ENCODE results near the gene LHFPL6. TPM values are rescaled to one million over a fixed set of nuclear protein-coding genes. Genes with fewer than 3 reads are reported as not detected.

LHFPL6 gene
- total RNA-seq, 4 donors from 2014 or later = 40.2 to 77.5 (median 66.6) TPM

DNA sequence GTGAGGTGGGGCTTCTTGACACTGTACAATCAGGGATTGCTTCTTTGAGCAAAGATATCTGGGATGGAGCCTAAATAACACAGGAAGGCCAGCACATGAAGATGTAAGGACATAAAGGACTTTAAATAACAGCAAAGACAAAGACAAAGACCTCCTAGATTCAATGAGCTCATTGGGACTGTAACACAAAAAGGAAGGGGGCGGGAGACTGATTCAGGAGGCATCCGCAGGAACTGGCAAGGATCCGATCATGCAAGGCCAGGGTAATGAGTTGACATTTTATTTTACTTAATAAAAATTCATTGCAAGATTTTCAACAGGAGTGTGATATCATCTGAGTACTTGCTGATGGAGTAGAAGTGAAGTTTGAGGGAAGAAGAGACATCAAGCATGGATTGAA is 121.5 kb downstream of the LHFPL6 start:
- WGBS, 2 donors (ENCODE audit: low coverage in 1 of 2) = 68 to 69% methylated on average over 3 of the region's 3 CpGs
- H3K27me3 ChIP-seq = no peaks in the 10 kb centered on the region
- H3K9me3 ChIP-seq = no peaks in the 10 kb centered on the region
- ATAC-seq = no peak
- no peak overlapping the region for H3K4me3 ChIP-seq
- H3K36me3 ChIP-seq = no peaks in the 10 kb centered on the region
- no peak overlapping the region for H3K27ac ChIP-seq
- TF ChIP-seq CTCF (IDR thresholded peaks at IDR 0.05) (no peak), POLR2A (IDR thresholded peaks at IDR 0.05) (no peak), EP300 (IDR thresholded peaks at IDR 0.05) (no peak), POLR2AphosphoS5 (IDR thresholded peaks at IDR 0.05) (no peak)
- peaks cover 2 to 20% (median 3%) of the 10 kb centered on the region in 3 donors for H3K4me1 ChIP-seq

GRCh38 chr13:39474600-39474999 is 128.4 kb downstream of the LHFPL6 start:
- Histone ChIP-seq H3K4me3 (no peak overlapping the region), H3K27ac (no peak overlapping the region), H3K9me3 (no peaks in the 10 kb centered on the region), H3K4me1 (peaks cover 2 to 20% (median 3%) of the 10 kb centered on the region in 3 donors), H3K27me3 (no peaks in the 10 kb centered on the region), H3K36me3 (no peaks in the 10 kb centered on the region)
- 71 to 77% methylated on average over 2 of the region's 2 CpGs for WGBS, 2 donors (ENCODE audit: low coverage in 1 of 2)
- no peak for TF ChIP-seq POLR2A (IDR thresholded peaks at IDR 0.05)
- TF ChIP-seq CTCF (IDR thresholded peaks at IDR 0.05) = no peak
- TF ChIP-seq POLR2AphosphoS5 (IDR thresholded peaks at IDR 0.05) = no peak
- TF ChIP-seq EP300 (IDR thresholded peaks at IDR 0.05) = no peak
- ATAC-seq = no peak

- Histone ChIP-seq H3K36me3 (no peaks in the 10 kb centered on the region), H3K27me3 (no peaks in the 10 kb centered on the region), H3K9me3 (no peaks in the 10 kb centered on the region), H3K4me3 (no peak overlapping the region), H3K4me1 (no peaks in the 10 kb centered on the region), H3K27ac (no peak overlapping the region)
- no peak for ATAC-seq
- WGBS, 2 donors (ENCODE audit: low coverage in 1 of 2) = 86 to 93% methylated on average over 3 of the region's 3 CpGs
- no peak for TF ChIP-seq POLR2AphosphoS5 (IDR thresholded peaks at IDR 0.05)
- TF ChIP-seq POLR2A (IDR thresholded peaks at IDR 0.05) = no peak
- TF ChIP-seq CTCF (IDR thresholded peaks at IDR 0.05) = no peak
- TF ChIP-seq EP300 (IDR thresholded peaks at IDR 0.05) = no peak
Measured at GRCh38 chr13:39469676-39470075, 133.3 kb downstream of the LHFPL6 start.

DNA sequence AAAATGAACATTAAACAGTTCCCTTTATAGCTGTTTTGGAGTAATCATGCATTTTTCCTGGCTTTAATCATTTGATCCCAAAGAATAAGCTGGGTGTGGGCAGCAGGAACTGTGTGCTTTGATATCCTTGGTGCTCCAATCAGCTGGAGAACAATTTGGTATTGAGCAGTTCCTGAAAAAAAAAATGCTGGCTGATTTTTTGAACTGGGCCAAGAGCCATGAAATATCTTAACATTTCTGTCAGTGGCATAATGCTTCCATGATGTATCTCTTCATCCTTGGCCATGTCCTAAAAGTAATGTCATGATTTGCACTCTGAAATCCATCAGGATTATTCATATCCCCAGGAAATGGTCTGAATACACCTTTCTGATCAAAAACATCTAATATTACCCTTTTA is 134.7 kb downstream of the LHFPL6 start:
- TF ChIP-seq CTCF (IDR thresholded peaks at IDR 0.05) = no peak
- H3K27me3 ChIP-seq = no peaks in the 10 kb centered on the region
- no peak overlapping the region for H3K4me3 ChIP-seq
- no peak for ATAC-seq
- no peaks in the 10 kb centered on the region for H3K4me1 ChIP-seq
- H3K27ac ChIP-seq = no peak overlapping the region
- H3K36me3 ChIP-seq = no peaks in the 10 kb centered on the region
- no peaks in the 10 kb centered on the region for H3K9me3 ChIP-seq

DNA sequence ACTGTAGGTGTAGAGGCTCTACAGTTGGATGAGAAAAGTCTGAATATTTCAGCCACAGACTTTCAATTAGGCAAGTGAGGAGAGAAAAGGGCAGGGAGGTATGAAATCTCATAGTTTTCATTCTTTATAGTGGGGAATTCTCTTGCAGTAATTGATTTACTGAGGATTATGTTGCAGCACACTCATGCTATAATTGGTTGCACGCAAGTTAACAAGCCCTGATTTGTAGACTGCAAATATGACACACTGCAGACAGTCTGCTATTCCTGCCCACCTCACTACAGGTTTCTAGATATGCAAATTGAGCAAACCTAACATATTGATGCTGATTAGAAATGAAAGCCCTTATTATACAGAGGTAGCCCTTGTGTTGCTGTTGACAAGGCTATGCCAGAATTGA is 139.4 kb downstream of the LHFPL6 start:
- H3K9me3 ChIP-seq = no peaks in the 10 kb centered on the region
- no peaks in the 10 kb centered on the region for H3K36me3 ChIP-seq
- TF ChIP-seq CTCF (IDR thresholded peaks at IDR 0.05) = no peak
- TF ChIP-seq POLR2A (IDR thresholded peaks at IDR 0.05) = no peak
- TF ChIP-seq EP300 (IDR thresholded peaks at IDR 0.05) = no peak
- no peak for TF ChIP-seq POLR2AphosphoS5 (IDR thresholded peaks at IDR 0.05)
- 100% methylated on average over 1 of the region's 1 CpG for WGBS, 2 donors (ENCODE audit: low coverage in 1 of 2)
- peaks cover 3 to 21% (median 5%) of the 10 kb centered on the region in 3 donors for H3K4me1 ChIP-seq
- H3K27ac ChIP-seq = no peak overlapping the region
- no peak for ATAC-seq
- H3K27me3 ChIP-seq = no peaks in the 10 kb centered on the region
- H3K4me3 ChIP-seq = no peak overlapping the region
